GM12892 (cell line): ENCODE data around the gene AASDHPPT.

Experiments
- DNase-seq: peaks from one replicate; pipeline ENCODE4 v3.0.0; 2011; ENCODE audit not compliant: insufficient read length
- FAIRE-seq: peaks from 2 replicates; lab custom pipeline; 2011; peaks lifted over from hg19 to GRCh38; lab: Jason Lieb, UNC
- POLR2A ChIP-seq: IDR thresholded peaks from 2 replicates; pipeline ENCODE4 v1.6.1; 2011; ENCODE audit warnings: low read depth, low read length, control low read depth
- POLR2AphosphoS5 ChIP-seq: IDR thresholded peaks from 2 replicates; pipeline ENCODE4 v1.6.1; 2011; ENCODE audit warnings: low read depth, low read length, control low read depth
- TAF1 ChIP-seq: IDR thresholded peaks from 2 replicates; pipeline ENCODE4 v1.6.1; 2011; ENCODE audit warnings: low read depth, mild to moderate bottlenecking, control low read depth, low read length, borderline replicate concordance

AASDHPPT gene

DNA sequence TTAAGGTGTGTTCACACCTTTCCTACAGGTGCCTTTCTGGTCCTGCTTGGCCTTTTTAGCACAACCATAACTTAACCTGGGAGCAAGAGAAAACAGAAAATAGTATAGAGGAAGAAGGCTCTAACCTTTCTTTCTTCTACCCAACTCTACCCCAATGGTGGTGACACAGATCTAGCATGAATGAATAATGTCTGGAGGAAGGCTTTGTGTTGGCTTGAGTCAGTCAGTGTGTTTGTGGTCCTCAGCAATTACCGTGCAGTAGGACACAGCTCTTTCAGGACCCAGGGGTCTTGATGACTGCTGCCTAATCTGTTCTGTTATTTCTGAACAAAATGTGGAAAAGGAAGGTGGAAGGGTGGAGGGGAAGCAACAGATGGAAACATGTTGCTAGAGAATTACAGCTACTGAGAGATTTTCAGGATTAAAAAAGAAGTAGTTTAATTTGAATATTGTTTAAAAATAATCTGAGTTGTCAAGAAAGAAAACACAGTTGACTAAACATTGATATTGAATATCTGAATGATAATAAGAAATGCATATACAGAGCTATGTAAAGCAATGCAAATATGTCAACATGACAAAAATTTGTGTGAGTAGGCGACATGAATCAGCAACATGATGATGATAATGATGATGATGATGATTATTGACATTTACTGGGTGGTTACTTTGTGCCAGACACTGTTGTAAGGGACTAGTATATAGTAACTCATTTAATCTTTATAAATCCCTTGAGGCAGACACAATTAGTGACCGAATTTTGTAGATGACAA lies 55.3 kb downstream of the AASDHPPT start:
- TF ChIP-seq POLR2A (no peak), POLR2AphosphoS5 (no peak), TAF1 (no peak)
- no peak for DNase-seq
- FAIRE-seq = no peak

- DNase-seq (no peak), FAIRE-seq (no peak)
- TF ChIP-seq POLR2AphosphoS5 = no peak
- TF ChIP-seq TAF1 = no peak
- no peak for TF ChIP-seq POLR2A
These were observed 56.1 kb downstream of the AASDHPPT start for GRCh38 chr11:106133529-106133928.

DNA sequence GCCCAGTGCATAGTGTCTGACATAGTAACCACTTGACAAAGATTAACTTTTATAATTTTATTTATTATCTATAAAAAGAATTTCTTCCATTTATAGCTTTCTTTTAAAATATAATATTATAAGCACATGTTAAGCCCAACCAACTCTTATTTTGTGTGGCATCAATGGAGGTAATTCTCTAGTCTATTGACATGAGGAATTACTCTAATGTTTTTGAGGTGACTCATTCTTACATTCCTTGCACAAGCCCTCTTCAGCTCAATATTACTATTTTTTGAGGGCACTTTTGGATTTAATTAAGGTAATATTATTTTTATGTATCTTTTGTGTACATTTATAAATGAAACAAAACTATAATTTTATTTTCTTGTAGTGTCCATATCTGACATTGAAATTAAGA lies 59.6 kb downstream of the AASDHPPT start:
- TF ChIP-seq TAF1 (no peak), POLR2AphosphoS5 (no peak), POLR2A (no peak)
- no peak for FAIRE-seq
- DNase-seq = no peak

DNA sequence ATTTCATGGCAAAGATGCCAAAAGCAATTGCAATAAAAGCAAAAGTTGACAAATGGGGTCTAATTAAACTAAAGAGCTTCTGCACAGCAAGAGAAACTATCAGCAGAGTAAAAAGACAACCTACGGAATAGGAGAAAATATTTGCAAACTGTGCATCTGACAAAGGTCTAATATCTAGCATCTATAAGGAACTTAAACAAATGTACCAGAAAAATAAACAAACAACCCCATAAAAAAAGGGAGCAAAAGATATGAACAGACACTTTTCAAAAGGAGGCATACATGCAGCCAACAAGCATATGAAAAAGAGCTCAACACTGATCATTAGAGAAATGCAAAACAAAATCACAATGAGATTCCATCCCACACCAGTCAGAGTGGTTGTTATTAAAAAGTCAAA lies 60.3 kb downstream of the AASDHPPT start:
- no peak for TF ChIP-seq TAF1
- DNase-seq (no peak), FAIRE-seq (no peak)
